Measurements from ENCODE around the gene C4orf50.

The C4orf50 gene

DNA sequence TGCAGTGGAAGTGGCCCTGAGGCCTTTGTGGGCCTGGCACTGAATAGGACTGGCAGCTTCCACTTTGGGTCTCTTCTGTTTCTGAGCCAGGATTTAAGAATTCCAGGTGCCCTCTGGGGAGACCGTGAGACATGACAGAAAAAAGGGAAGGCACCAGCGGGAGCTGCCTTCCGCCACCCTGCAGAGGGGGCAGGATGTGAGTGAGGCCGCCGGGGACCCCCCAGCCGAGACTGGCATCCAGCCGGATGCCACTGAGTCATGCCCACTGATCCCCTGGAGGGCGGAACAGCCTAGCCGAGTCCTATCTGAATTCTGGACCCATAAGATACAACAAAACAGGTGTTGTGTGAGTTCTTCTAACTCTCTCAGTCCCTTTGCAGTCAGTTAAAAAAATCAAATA lies 41.3 kb downstream of the C4orf50 start:
- DNase-seq (no peak), ATAC-seq (ENCODE audit: insufficient read depth, low read depth) (no peak)
- H2AFZ ChIP-seq (ENCODE audit: low read depth, low read length), result no peak overlapping the region
- no peaks in the 10 kb centered on the region for H3K4me1 ChIP-seq (ENCODE audit: insufficient read depth, low read length)
- no peaks in the 10 kb centered on the region for H4K20me1 ChIP-seq (ENCODE audit: insufficient read depth, low read length)
- H3K4me2 ChIP-seq (ENCODE audit: insufficient read depth, low read length), result no peak overlapping the region
- H3K27me3 ChIP-seq (ENCODE audit: insufficient read depth, low read length, poor library complexity), result no peaks in the 10 kb centered on the region
- H3K9me3 ChIP-seq (ENCODE audit: insufficient read depth, low read length, severe bottlenecking), result no peaks in the 10 kb centered on the region
- no peak overlapping the region for H3K9ac ChIP-seq (ENCODE audit: low read depth, low read length)
- H3K36me3 ChIP-seq (ENCODE audit: insufficient read depth, low read length), result no peaks in the 10 kb centered on the region
- no peak for TF ChIP-seq CTCF (IDR thresholded peaks at IDR 0.05; ENCODE audit: borderline replicate concordance, extremely low read depth, low read length, poor library complexity, severe bottlenecking)
- no peak overlapping the region for H3K27ac ChIP-seq (ENCODE audit: low read length)
- no peak overlapping the region for H3K4me3 ChIP-seq (ENCODE audit: low read depth in 1 of 2, low read length in 2 of 2)
- H3K79me2 ChIP-seq (ENCODE audit: insufficient read depth, low read length), result no peaks in the 10 kb centered on the region

DNA sequence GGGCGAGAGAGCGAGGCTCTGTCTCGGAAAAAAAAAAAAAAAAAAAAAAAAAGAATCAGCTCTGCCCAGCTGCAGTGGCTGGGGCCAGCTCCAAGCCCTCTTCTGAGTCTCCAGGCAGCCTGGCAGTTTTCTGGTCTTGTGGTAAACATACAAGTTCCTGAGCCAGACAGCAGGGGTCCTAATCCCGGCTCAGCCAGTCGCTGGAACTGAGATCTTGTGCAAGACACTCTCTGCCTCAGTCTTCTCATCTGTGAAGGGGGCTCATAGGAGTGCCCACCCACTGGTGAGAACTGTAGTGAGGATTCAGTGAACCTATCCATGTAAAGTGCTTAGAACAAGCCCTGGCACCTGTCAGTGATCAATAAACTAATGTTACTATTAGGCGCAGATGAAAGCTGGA lies 41.8 kb downstream of the C4orf50 start:
- TF ChIP-seq EZH2 (IDR thresholded peaks at IDR 0.05; ENCODE audit: borderline replicate concordance, low read depth, low read length, severe bottlenecking) (no peak), CTCF (IDR thresholded peaks at IDR 0.05; ENCODE audit: borderline replicate concordance, extremely low read depth, low read length, poor library complexity, severe bottlenecking) (no peak)
- Histone ChIP-seq H3K4me2 (ENCODE audit: insufficient read depth, low read length) (no peak overlapping the region), H2AFZ (ENCODE audit: low read depth, low read length) (no peak overlapping the region), H3K27ac (ENCODE audit: low read length) (no peak overlapping the region), H3K4me3 (ENCODE audit: low read depth in 1 of 2, low read length in 2 of 2) (no peak overlapping the region), H4K20me1 (ENCODE audit: insufficient read depth, low read length) (no peaks in the 10 kb centered on the region), H3K9ac (ENCODE audit: low read depth, low read length) (no peak overlapping the region), H3K4me1 (ENCODE audit: insufficient read depth, low read length) (no peaks in the 10 kb centered on the region), H3K36me3 (ENCODE audit: insufficient read depth, low read length) (no peaks in the 10 kb centered on the region), H3K27me3 (ENCODE audit: insufficient read depth, low read length, poor library complexity) (no peaks in the 10 kb centered on the region), H3K79me2 (ENCODE audit: insufficient read depth, low read length) (no peaks in the 10 kb centered on the region), H3K9me3 (ENCODE audit: insufficient read depth, low read length, severe bottlenecking) (no peaks in the 10 kb centered on the region)
- DNase-seq (no peak), ATAC-seq (ENCODE audit: insufficient read depth, low read depth) (no peak)

DNA sequence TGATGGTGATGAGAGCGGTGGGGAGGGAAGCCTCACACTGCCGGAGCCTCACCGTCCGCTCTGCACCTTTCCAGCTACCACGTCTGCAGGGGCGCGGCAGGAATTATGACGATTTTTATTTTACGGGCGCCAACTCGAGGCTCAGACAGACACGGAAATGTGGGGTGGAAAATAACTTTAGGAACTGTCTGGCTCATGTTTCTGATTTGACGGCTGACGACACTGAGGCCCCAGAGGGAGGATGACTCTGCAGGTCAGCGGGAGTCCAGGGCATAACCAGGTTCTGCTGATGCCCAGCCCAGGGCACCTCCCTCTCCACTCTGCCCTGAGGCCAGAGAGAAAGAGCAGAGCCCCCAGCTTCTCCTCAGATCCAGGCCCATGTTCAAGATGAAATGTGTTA lies 43.9 kb downstream of the C4orf50 start:
- Histone ChIP-seq H4K20me1 (ENCODE audit: insufficient read depth, low read length) (no peaks in the 10 kb centered on the region), H2AFZ (ENCODE audit: low read depth, low read length) (no peak overlapping the region), H3K4me3 (ENCODE audit: low read depth in 1 of 2, low read length in 2 of 2) (no peak overlapping the region), H3K79me2 (ENCODE audit: insufficient read depth, low read length) (no peaks in the 10 kb centered on the region), H3K9me3 (ENCODE audit: insufficient read depth, low read length, severe bottlenecking) (no peaks in the 10 kb centered on the region), H3K36me3 (ENCODE audit: insufficient read depth, low read length) (no peaks in the 10 kb centered on the region), H3K27me3 (ENCODE audit: insufficient read depth, low read length, poor library complexity) (peaks cover 2% of the 10 kb centered on the region), H3K9ac (ENCODE audit: low read depth, low read length) (no peak overlapping the region), H3K4me1 (ENCODE audit: insufficient read depth, low read length) (no peaks in the 10 kb centered on the region), H3K4me2 (ENCODE audit: insufficient read depth, low read length) (no peak overlapping the region), H3K27ac (ENCODE audit: low read length) (no peak overlapping the region)
- no peak for ATAC-seq (ENCODE audit: insufficient read depth, low read depth)
- no peak for DNase-seq
- TF ChIP-seq CTCF (IDR thresholded peaks at IDR 0.05; ENCODE audit: borderline replicate concordance, extremely low read depth, low read length, poor library complexity, severe bottlenecking), result no peak
- no peak for TF ChIP-seq EZH2 (IDR thresholded peaks at IDR 0.05; ENCODE audit: borderline replicate concordance, low read depth, low read length, severe bottlenecking)

Data from DND-41 (cell line).